Gastrocnemius medialis (tissue), 4 donors: ENCODE results near the gene SMTNL2. TPM values are rescaled to one million over a fixed set of nuclear protein-coding genes. Genes with fewer than 3 reads are reported as not detected.
"Not testable (repeated sequence)": the region's sequence is repeated elsewhere in the genome, so short reads cannot be mapped to it uniquely, and the experiment has no call there.

Experiments
- ATAC-seq, 2 donors: fragments of 150-250 bp; one replicate each; pipeline ENCODE4 v1.9.1; 2016
- DNase-seq, 2 donors: peaks; one replicate each; pipeline ENCODE4 v3.0.0-alpha.2; 2019
- H3K27ac ChIP-seq, 4 donors: fragments of 200-600 bp; sonication (generic); 1 replicate in 1 of 4; 2 replicates in 3 of 4; pipeline ENCODE4 v1.5.1; 2016 to 2018; ENCODE audit warnings: mild to moderate bottlenecking in 2 of 4, moderate library complexity in 1 of 4
- H3K27me3 ChIP-seq, 3 donors: fragments of 200-600 bp; sonication (generic) in 2 of 3; 1 replicate in 1 of 3; 2 replicates in 2 of 3; pipeline versions ENCODE4 v1.5.1 to v1.6.0; 2016 to 2019; ENCODE audit warnings: mild to moderate bottlenecking in 1 of 3, moderate library complexity in 1 of 3
- H3K36me3 ChIP-seq, 2 donors: fragments of 200-600 bp; sonication (generic) in 1 of 2; one replicate each; pipeline ENCODE4 v1.5.1; 2017 to 2018
- H3K4me1 ChIP-seq, 2 donors: fragments of 200-600 bp; sonication (generic) in 1 of 2; one replicate each; pipeline ENCODE4 v1.5.1; 2016 to 2017; ENCODE audit warnings: mild to moderate bottlenecking in 2 of 2
- H3K4me3 ChIP-seq, 4 donors: fragments of 200-600 bp; sonication (generic) in 3 of 4; 1 replicate in 1 of 4; 2 replicates in 3 of 4; pipeline ENCODE4 v1.5.1; 2016 to 2019; ENCODE audit warnings: mild to moderate bottlenecking in 2 of 4
- H3K9me3 ChIP-seq, 3 donors: fragments of 200-600 bp; sonication (generic) in 2 of 3; 1 replicate in 1 of 3; 2 replicates in 2 of 3; pipeline ENCODE4 v1.5.1; 2016 to 2019
- POLR2A ChIP-seq, 2 donors: fragments of 450-650 bp; IDR thresholded peaks; one replicate each; pipeline ENCODE4 v1.6.1; 2017; ENCODE audit warnings: antibody characterized with exemption in 2 of 2, mild to moderate bottlenecking in 2 of 2, moderate library complexity in 2 of 2
- in situ Hi-C, 4 donors: fragments of 200-750 bp; cut with MboI; loops; one replicate each; pipeline versions ENCODE4 v1.15.0 to v1.8.0; 2017; ENCODE audit warnings: low sequenced_read_pairs in 4 of 4
- intact Hi-C: fragments of 100-400 bp; cut with DNase I; formaldehyde crosslinking; loops from one replicate; pipeline ENCODE4 v1.15.1; 2023; ENCODE audit warnings: low total_unique reads
- total RNA-seq, 4 donors: library from RNA; depleted of rRNA; stranded (reverse); fragments of >200 nt; gene quantifications; one replicate each; pipeline versions ENCODE4 v1.1.0 to v1.2.3, GENCODE V29; 2016
- TF ChIP-seq, protein P1 (sequence below), 5 experiments: fragments of 450-650 bp in 3 of 5; fragments of 200-600 bp in 2 of 5; sonication (generic) in 2 of 5; IDR thresholded peaks in 4 of 5; conservative IDR thresholded peaks in 1 of 5; 1 replicate in 4 of 5; 2 replicates in 1 of 5; pipeline ENCODE4 v1.5.1; 2016 to 2019; ENCODE audit warnings: antibody characterized with exemption in 5 of 5, mild to moderate bottlenecking in 3 of 5, moderate library complexity in 3 of 5

SMTNL2 gene
- total RNA-seq, 4 donors from 2014 or later = 110 to 588 (median 420) TPM

GRCh38 chr17:4623249-4623648 lies 38.9 kb downstream of the SMTNL2 start:
- Histone ChIP-seq H3K9me3 (no peaks in the 10 kb centered on the region), H3K36me3 (no peaks in the 10 kb centered on the region), H3K27me3 (no peaks in the 10 kb centered on the region), H3K4me3 (no peak overlapping the region), H3K27ac (peak overlapping the region; percentile 41 to 88 (median 85)), H3K4me1 (peaks cover 19 to 28% of the 10 kb centered on the region in 2 donors)
- no peak for TF ChIP-seq POLR2A (IDR thresholded peaks at IDR 0.05)
- TF ChIP-seq, protein P1, sequence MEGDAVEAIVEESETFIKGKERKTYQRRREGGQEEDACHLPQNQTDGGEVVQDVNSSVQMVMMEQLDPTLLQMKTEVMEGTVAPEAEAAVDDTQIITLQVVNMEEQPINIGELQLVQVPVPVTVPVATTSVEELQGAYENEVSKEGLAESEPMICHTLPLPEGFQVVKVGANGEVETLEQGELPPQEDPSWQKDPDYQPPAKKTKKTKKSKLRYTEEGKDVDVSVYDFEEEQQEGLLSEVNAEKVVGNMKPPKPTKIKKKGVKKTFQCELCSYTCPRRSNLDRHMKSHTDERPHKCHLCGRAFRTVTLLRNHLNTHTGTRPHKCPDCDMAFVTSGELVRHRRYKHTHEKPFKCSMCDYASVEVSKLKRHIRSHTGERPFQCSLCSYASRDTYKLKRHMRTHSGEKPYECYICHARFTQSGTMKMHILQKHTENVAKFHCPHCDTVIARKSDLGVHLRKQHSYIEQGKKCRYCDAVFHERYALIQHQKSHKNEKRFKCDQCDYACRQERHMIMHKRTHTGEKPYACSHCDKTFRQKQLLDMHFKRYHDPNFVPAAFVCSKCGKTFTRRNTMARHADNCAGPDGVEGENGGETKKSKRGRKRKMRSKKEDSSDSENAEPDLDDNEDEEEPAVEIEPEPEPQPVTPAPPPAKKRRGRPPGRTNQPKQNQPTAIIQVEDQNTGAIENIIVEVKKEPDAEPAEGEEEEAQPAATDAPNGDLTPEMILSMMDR (IDR thresholded peaks at IDR 0.05 in 4 of 5, conservative IDR thresholded peaks at IDR 0.05 in 1 of 5) = no peak
- no peak for ATAC-seq
- no peak for DNase-seq
- intact Hi-C loops (no loop called here), in situ Hi-C loops (loop anchor here in 1 of 4 donors (5.0 kb wide), 1 partner anchor 56 kb away; no protein-coding TSS in a partner anchor)

- H3K4me3 ChIP-seq, intact Hi-C loops, DNase-seq, H3K9me3 ChIP-seq, H3K36me3 ChIP-seq, H3K27me3 ChIP-seq: not testable (repeated sequence)
- Histone ChIP-seq H3K27ac (peak overlapping the region; percentile 85 to 88 (median 85)), H3K4me1 (peaks cover 14 to 24% of the 10 kb centered on the region in 2 donors)
- peak in 1 of 2 donors; percentile 7 for ATAC-seq
- in situ Hi-C loops = loop anchor here in 1 of 4 donors (5.0 kb wide), 1 partner anchor 57 kb away; no protein-coding TSS in a partner anchor
Measured at GRCh38 chr17:4624451-4624911, 40.2 kb downstream of the SMTNL2 start.

GRCh38 chr17:4625181-4625617 lies 40.9 kb downstream of the SMTNL2 start:
- Histone ChIP-seq H3K4me3 (peak overlapping the region in 2 of 4 donors; percentile 15 to 32), H3K36me3 (no peaks in the 10 kb centered on the region), H3K27ac (peak overlapping the region; percentile 85 to 88 (median 85)), H3K9me3 (no peaks in the 10 kb centered on the region), H3K27me3 (no peaks in the 10 kb centered on the region), H3K4me1 (peaks cover 14 to 24% of the 10 kb centered on the region in 2 donors)
- in situ Hi-C loops (loop anchor here in 3 of 4 donors (5.0 to 25.0 kb wide), 2 partner anchors 58 to 188 kb away; partner anchors contain the start of gene SPNS3 (in 2 of the 3)), intact Hi-C loops (no loop called here)
- peak; percentile 78 to 92 for ATAC-seq
- DNase-seq = peak; percentile 29 to 54
- TF ChIP-seq, protein P1 (IDR thresholded peaks at IDR 0.05 in 4 of 5, conservative IDR thresholded peaks at IDR 0.05 in 1 of 5) = no peak
- peak in 1 of 2 donors; percentile 59 for TF ChIP-seq POLR2A (IDR thresholded peaks at IDR 0.05)

DNA sequence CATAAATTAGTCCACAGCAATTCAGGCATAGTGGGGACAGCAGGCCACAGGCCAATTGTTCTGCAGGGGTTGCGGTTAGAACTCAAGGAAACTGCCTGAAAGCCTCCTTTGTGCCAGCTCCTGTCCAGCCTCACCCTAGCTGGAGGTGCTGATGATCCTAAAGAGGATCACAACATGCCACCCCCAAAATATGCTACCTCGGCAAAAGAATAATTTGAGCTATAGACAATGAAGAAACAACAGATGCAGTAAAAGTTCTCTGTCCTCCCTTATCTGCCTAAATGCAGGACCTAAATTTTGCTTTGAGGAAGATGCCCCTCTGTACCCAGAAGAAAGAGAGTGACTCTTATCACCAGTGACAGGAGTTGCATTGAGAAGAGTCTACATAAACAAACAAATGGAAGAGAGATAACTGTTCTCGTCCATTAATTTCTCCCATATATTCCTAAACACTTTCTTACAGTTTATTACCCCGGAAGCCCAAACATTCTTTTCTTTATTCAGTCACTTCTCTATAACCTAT lies 42.5 kb downstream of the SMTNL2 start:
- TF ChIP-seq, protein P1 (IDR thresholded peaks at IDR 0.05 in 4 of 5, conservative IDR thresholded peaks at IDR 0.05 in 1 of 5) = no peak
- TF ChIP-seq POLR2A (IDR thresholded peaks at IDR 0.05) = no peak
- Histone ChIP-seq H3K27me3 (no peaks in the 10 kb centered on the region), H3K4me1 (peaks cover 14 to 24% of the 10 kb centered on the region in 2 donors), H3K27ac (no peak overlapping the region), H3K4me3 (no peak overlapping the region), H3K9me3 (no peaks in the 10 kb centered on the region), H3K36me3 (no peaks in the 10 kb centered on the region)
- ATAC-seq = no peak
- intact Hi-C loops = loop anchor here (1.0 to 2.0 kb wide), 2 partner anchors 60 to 206 kb away; no protein-coding TSS in a partner anchor
- no peak for DNase-seq
- in situ Hi-C loops = loop anchor here in 3 of 4 donors (5.0 to 25.0 kb wide), 2 partner anchors 59 to 189 kb away; partner anchors contain the start of gene SPNS3 (in 2 of the 3)

DNA sequence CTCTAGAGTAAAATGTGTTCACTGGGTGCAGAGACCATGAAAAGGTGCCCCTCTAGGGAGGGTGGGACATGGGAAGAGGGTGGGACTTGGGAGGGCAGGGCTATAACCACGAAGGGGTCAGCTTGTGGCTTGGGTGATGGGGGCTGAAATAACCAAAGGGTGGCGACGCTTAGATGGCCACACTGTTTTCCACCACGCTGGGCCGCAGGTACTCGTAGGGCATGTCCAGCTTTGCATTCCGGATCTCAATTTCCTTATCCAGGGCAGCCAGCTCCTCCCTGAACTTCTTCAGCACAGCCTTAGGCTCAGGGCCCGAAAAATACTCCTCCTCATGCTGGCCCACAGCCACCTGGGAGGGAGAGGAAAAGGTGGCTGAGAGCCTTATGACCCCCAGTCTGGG lies 47.1 kb downstream of the SMTNL2 start:
- in situ Hi-C loops (loop anchor here in 2 of 4 donors (25.0 kb wide), 1 partner anchor 194 kb away; the partner anchor contains the start of gene SPNS3 (in 2 of the 2)), intact Hi-C loops (no loop called here)
- Histone ChIP-seq H3K9me3 (no peaks in the 10 kb centered on the region), H3K27me3 (peaks cover 7 to 10% (median 9%) of the 10 kb centered on the region in 3 donors), H3K36me3 (no peaks in the 10 kb centered on the region), H3K4me1 (no peaks in the 10 kb centered on the region), H3K27ac (no peak overlapping the region), H3K4me3 (no peak overlapping the region)
- no peak for DNase-seq
- no peak for TF ChIP-seq POLR2A (IDR thresholded peaks at IDR 0.05)
- TF ChIP-seq, protein P1 (IDR thresholded peaks at IDR 0.05 in 4 of 5, conservative IDR thresholded peaks at IDR 0.05 in 1 of 5) = no peak
- ATAC-seq = no peak
